Measurements from ENCODE around the gene PI3.

PI3 gene

GRCh38 chr20:45189067-45189609 is 14.4 kb downstream of the PI3 start:
- no peak for DNase-seq

GRCh38 chr20:45189861-45190260 is 15.2 kb downstream of the PI3 start:
- DNase-seq = no peak

GRCh38 chr20:45191926-45192325 is 17.2 kb downstream of the PI3 start:
- no peak for DNase-seq

GRCh38 chr20:45193331-45193730 is 18.6 kb downstream of the PI3 start:
- DNase-seq = no peak

- DNase-seq = no peak
Measured at GRCh38 chr20:45206725-45207124, 32.0 kb downstream of the PI3 start, which contains the start of gene SEMG1. TSS of gene SEMG1 (plus strand) at chr20:45207033. CDS start at chr20:45207054, 21 bp downstream.

- DNase-seq = no peak
Measured at GRCh38 chr20:45209924-45210323, 35.2 kb downstream of the PI3 start.

- DNase-seq = no peak
Measured at GRCh38 chr20:45211569-45212474, 37.1 kb downstream of the PI3 start.

- DNase-seq = no peak
Measured at GRCh38 chr20:45212836-45213235, 38.1 kb downstream of the PI3 start.

- no peak for DNase-seq
Measured at GRCh38 chr20:45218124-45218523, 43.4 kb downstream of the PI3 start.

GRCh38 chr20:45218636-45219035 is 43.9 kb downstream of the PI3 start:
- DNase-seq = no peak

- no peak for DNase-seq
Measured at GRCh38 chr20:45221076-45221475, 46.4 kb downstream of the PI3 start, which contains the start of gene SEMG2. TSS of gene SEMG2 (plus strand) at chr20:45221373. CDS start at chr20:45221390, 17 bp downstream.

GRCh38 chr20:45223136-45223535 is 48.4 kb downstream of the PI3 start:
- no peak for DNase-seq

Data from GDM1 (cell line).